ENCODE measurements around the gene IFI27L2. TPM values are rescaled to one million over a fixed set of nuclear protein-coding genes. Genes with fewer than 3 reads are reported as not detected.

Gene IFI27L2
- total and polyA plus RNA-seq, 2 experiments from 2014 or later = 91.5 to 95.1 TPM

GRCh38 chr14:94120667-94121340 lies 8.6 kb downstream of the IFI27L2 start:
- DNase-seq (ENCODE audit: low spot score) = no peak
- 84% methylated on average over 5 of the region's 5 CpGs for WGBS (ENCODE audit: low lambda C conversion rate, missing lambda C conversion rate)
- Histone ChIP-seq H3K36me3 (replicated peaks; ENCODE audit: insufficient read depth, low read depth) (no peaks in the 10 kb centered on the region), H3K4me3 (no peak overlapping the region), H3K4me1 (ENCODE audit: insufficient read depth) (no peaks in the 10 kb centered on the region), H3K4me2 (no peak overlapping the region), H3K9me2 (replicated peaks; ENCODE audit: insufficient read depth) (no peaks in the 10 kb centered on the region), H3K27ac (no peak overlapping the region), H3K9me3 (ENCODE audit: low read depth) (no peaks in the 10 kb centered on the region), H4K20me1 (ENCODE audit: insufficient read depth, poor library complexity, severe bottlenecking) (no peaks in the 10 kb centered on the region), H3K27me3 (no peaks in the 10 kb centered on the region), H2AFZ (no peak overlapping the region), H3K79me2 (no peaks in the 10 kb centered on the region)
- TF ChIP-seq EZH2phosphoT487 (IDR thresholded peaks at IDR 0.05; ENCODE audit: low read depth, severe bottlenecking, unreplicated experiment) = no peak

GRCh38 chr14:94119071-94119470 lies 10.3 kb downstream of the IFI27L2 start:
- Histone ChIP-seq H3K27ac (no peak overlapping the region), H3K9me3 (ENCODE audit: low read depth) (no peaks in the 10 kb centered on the region), H3K4me2 (no peak overlapping the region), H4K20me1 (ENCODE audit: insufficient read depth, poor library complexity, severe bottlenecking) (no peaks in the 10 kb centered on the region), H3K79me2 (no peaks in the 10 kb centered on the region), H3K9me2 (replicated peaks; ENCODE audit: insufficient read depth) (no peaks in the 10 kb centered on the region), H3K4me3 (no peak overlapping the region), H2AFZ (no peak overlapping the region), H3K4me1 (ENCODE audit: insufficient read depth) (no peaks in the 10 kb centered on the region), H3K36me3 (replicated peaks; ENCODE audit: insufficient read depth, low read depth) (no peaks in the 10 kb centered on the region), H3K27me3 (no peaks in the 10 kb centered on the region)
- DNase-seq (ENCODE audit: low spot score) = no peak
- TF ChIP-seq CTCF (IDR thresholded peaks at IDR 0.05; ENCODE audit: poor library complexity) = no peak
- no peak for TF ChIP-seq EZH2 (IDR thresholded peaks at IDR 0.05; ENCODE audit: borderline replicate concordance)
- no peak for TF ChIP-seq EZH2phosphoT487 (IDR thresholded peaks at IDR 0.05; ENCODE audit: low read depth, severe bottlenecking, unreplicated experiment)

- no peaks in the 10 kb centered on the region for H3K9me2 ChIP-seq (replicated peaks; ENCODE audit: insufficient read depth)
- H3K27ac ChIP-seq = no peak overlapping the region
- H3K79me2 ChIP-seq = no peaks in the 10 kb centered on the region
- no peaks in the 10 kb centered on the region for H3K9me3 ChIP-seq (ENCODE audit: low read depth)
- no peaks in the 10 kb centered on the region for H4K20me1 ChIP-seq (ENCODE audit: insufficient read depth, poor library complexity, severe bottlenecking)
- H3K4me1 ChIP-seq (ENCODE audit: insufficient read depth) = no peaks in the 10 kb centered on the region
- TF ChIP-seq CTCF (IDR thresholded peaks at IDR 0.05; ENCODE audit: poor library complexity) (no peak), EZH2 (IDR thresholded peaks at IDR 0.05; ENCODE audit: borderline replicate concordance) (no peak), EZH2phosphoT487 (IDR thresholded peaks at IDR 0.05; ENCODE audit: low read depth, severe bottlenecking, unreplicated experiment) (no peak)
- no peak overlapping the region for H3K4me3 ChIP-seq
- DNase-seq (ENCODE audit: low spot score) = no peak
- no peak overlapping the region for H2AFZ ChIP-seq
- H3K36me3 ChIP-seq (replicated peaks; ENCODE audit: insufficient read depth, low read depth) = no peaks in the 10 kb centered on the region
- no peak overlapping the region for H3K4me2 ChIP-seq
- 88% methylated on average over 9 of the region's 9 CpGs for WGBS (ENCODE audit: low lambda C conversion rate, missing lambda C conversion rate)
- no peaks in the 10 kb centered on the region for H3K27me3 ChIP-seq
These were observed 11.5 kb downstream of the IFI27L2 start for GRCh38 chr14:94117856-94118255.

GRCh38 chr14:94116701-94117100 lies 12.7 kb downstream of the IFI27L2 start:
- WGBS (ENCODE audit: low lambda C conversion rate, missing lambda C conversion rate) = 91% methylated on average over 10 of the region's 10 CpGs
- Histone ChIP-seq H3K9me3 (ENCODE audit: low read depth) (no peaks in the 10 kb centered on the region), H3K79me2 (no peaks in the 10 kb centered on the region), H3K36me3 (replicated peaks; ENCODE audit: insufficient read depth, low read depth) (no peaks in the 10 kb centered on the region), H2AFZ (no peak overlapping the region), H3K4me1 (ENCODE audit: insufficient read depth) (no peaks in the 10 kb centered on the region), H3K4me2 (no peak overlapping the region), H3K4me3 (no peak overlapping the region), H3K27me3 (no peaks in the 10 kb centered on the region), H3K27ac (no peak overlapping the region), H3K9me2 (replicated peaks; ENCODE audit: insufficient read depth) (no peaks in the 10 kb centered on the region), H4K20me1 (ENCODE audit: insufficient read depth, poor library complexity, severe bottlenecking) (no peaks in the 10 kb centered on the region)
- TF ChIP-seq EZH2 (IDR thresholded peaks at IDR 0.05; ENCODE audit: borderline replicate concordance) (no peak), EZH2phosphoT487 (IDR thresholded peaks at IDR 0.05; ENCODE audit: low read depth, severe bottlenecking, unreplicated experiment) (no peak), CTCF (IDR thresholded peaks at IDR 0.05; ENCODE audit: poor library complexity) (no peak)
- DNase-seq (ENCODE audit: low spot score) = no peak
